HepG2 (cell line): ENCODE results near the gene KRTAP21-2. TPM values are rescaled to one million over a fixed set of nuclear protein-coding genes. Genes with fewer than 3 reads are reported as not detected.

Experiments used
- ATAC-seq: fragments of 200-7000 bp; cut with Tn5 transposase; 3 replicates; pipeline ENCODE4 v1.9.1; 2020; ENCODE audit warnings: mild to moderate bottlenecking, moderate library complexity
- BruUV-seq: library from RNA; stranded (reverse); fragments of 400-500 nt; replicated peaks from 2 replicates; lab custom pipeline; 2021; lab: Mats Ljungman, UMichigan
- CTCF ChIA-PET: fragments of 300-600 bp; formaldehyde crosslinking; extraction: SDS; loops from one replicate; lab custom pipeline; 2021; ENCODE audit warnings: low total read pairs, inconsistent platforms, low intra/inter-chr PET ratio; lab: Yijun Ruan, JAX
- POLR2A ChIA-PET: fragments of 350-600 bp; sonication (Branson Sonifier 250); formaldehyde crosslinking; loops from one replicate; lab custom pipeline; 2020; ENCODE audit warnings: antibody characterized with exemption, inconsistent platforms; lab: Yijun Ruan, JAX
- DNase-seq: peaks from one replicate; pipeline ENCODE4 v3.0.0-alpha.2; 2015; ENCODE audit warnings: low spot score
- FAIRE-seq: peaks from 3 replicates; lab custom pipeline; 2011; peaks lifted over from hg19 to GRCh38; lab: Jason Lieb, UNC
- H2AFZ ChIP-seq: one replicate; pipeline ENCODE4 v1.6.1; 2011; ENCODE audit warnings: low read length, inconsistent platforms
- H3K27ac ChIP-seq: fragments of 300-600 bp; 3 replicates; pipeline ENCODE4 v1.8.0; 2011; ENCODE audit warnings: mixed run types, mild to moderate bottlenecking, mixed read lengths, low read length, inconsistent platforms; ENCODE audit not compliant: insufficient read depth; ENCODE audit errors: extremely low read length
- H3K27me3 ChIP-seq, 2 experiments: fragments of 200-600 bp in 1 of 2; 2 replicates in 1 of 2; 3 replicates in 1 of 2; pipeline versions ENCODE4 v1.6.0 to v1.8.0; 2011; ENCODE audit warnings: low read length in 2 of 2, mild to moderate bottlenecking in 2 of 2, moderate library complexity in 2 of 2, inconsistent platforms in 1 of 2; ENCODE audit not compliant: insufficient read depth in 2 of 2, control insufficient read depth in 1 of 2
- H3K36me3 ChIP-seq, 2 experiments: fragments of 200-600 bp in 1 of 2; replicated peaks in 1 of 2; 2 replicates in 1 of 2; 3 replicates in 1 of 2; pipeline versions ENCODE4 v1.5.1 to v1.8.0; 2011; ENCODE audit warnings: low read length in 2 of 2, inconsistent platforms in 1 of 2; ENCODE audit not compliant: insufficient read depth in 2 of 2, control insufficient read depth in 1 of 2
- H3K4me1 ChIP-seq: 2 replicates; pipeline ENCODE4 v1.5.1; 2012; ENCODE audit warnings: low read length, inconsistent platforms; ENCODE audit not compliant: insufficient read depth
- H3K4me2 ChIP-seq: 2 replicates; pipeline ENCODE4 v1.6.0; 2011; ENCODE audit warnings: low read depth, low read length, inconsistent platforms
- H3K4me3 ChIP-seq, 3 experiments: fragments of 200-600 bp in 1 of 3; sonication (generic), shearing (Covaris generic) in 1 of 3; replicated peaks in 1 of 3; 2 replicates each; pipeline ENCODE4 v1.5.1; 2011 to 2016; ENCODE audit warnings: low read length in 3 of 3, inconsistent platforms in 2 of 3, low read depth in 2 of 3, mild to moderate bottlenecking in 2 of 3, control low read depth in 1 of 3, mixed read lengths in 1 of 3; ENCODE audit not compliant: insufficient read depth in 1 of 3
- H3K79me2 ChIP-seq: one replicate; pipeline ENCODE4 v1.6.1; 2011; ENCODE audit warnings: low read length, inconsistent platforms; ENCODE audit not compliant: insufficient read depth
- H3K9ac ChIP-seq: 2 replicates; pipeline ENCODE4 v1.6.0; 2011; ENCODE audit warnings: mild to moderate bottlenecking, low read depth, low read length, inconsistent platforms; ENCODE audit not compliant: insufficient read depth
- H3K9me3 ChIP-seq: 2 replicates; pipeline ENCODE4 v1.5.1; 2012; ENCODE audit warnings: mild to moderate bottlenecking, low read length
- H4K20me1 ChIP-seq: 2 replicates; pipeline ENCODE4 v1.6.0; 2011; ENCODE audit warnings: inconsistent platforms, mild to moderate bottlenecking, low read length, moderate library complexity; ENCODE audit not compliant: insufficient read depth
- ARID5B ChIP-seq: IDR thresholded peaks from 2 replicates; pipeline ENCODE4 v1.4.0; 2020; ENCODE audit warnings: mild to moderate bottlenecking, missing genetic modification reagents
- CBX2 ChIP-seq, 2 experiments: fragments of 200-600 bp in 1 of 2; sonication (generic); formaldehyde crosslinking in 1 of 2; IDR thresholded peaks; 2 replicates each; pipeline versions ENCODE4 v1.7.0 to v1.8.1; 2018 to 2022; ENCODE audit warnings: low read depth in 2 of 2, low read length in 1 of 2, mild to moderate bottlenecking in 1 of 2, missing genetic modification reagents in 1 of 2
- CEBPZ ChIP-seq: IDR thresholded peaks from 2 replicates; pipeline ENCODE4 v1.6.1; 2012; ENCODE audit warnings: low read length, improper control_type of control experiment
- MAX ChIP-seq: IDR thresholded peaks from 2 replicates; pipeline ENCODE4 v1.6.1; 2012; ENCODE audit warnings: inconsistent platforms
- MAZ ChIP-seq, 2 experiments: sonication (generic) in 1 of 2; formaldehyde crosslinking in 1 of 2; IDR thresholded peaks; 2 replicates each; pipeline versions ENCODE4 v1.5.0 to v1.6.1; 2012 to 2020; ENCODE audit warnings: low read depth in 2 of 2, mild to moderate bottlenecking in 2 of 2, borderline replicate concordance in 1 of 2, improper control_type of control experiment in 1 of 2, low read length in 1 of 2, missing genetic modification reagents in 1 of 2, moderate library complexity in 1 of 2
- REPIN1 ChIP-seq: sonication (generic); formaldehyde crosslinking; IDR thresholded peaks from 2 replicates; pipeline ENCODE4 v1.8.0; 2022; ENCODE audit warnings: missing genetic modification reagents, low read depth, mild to moderate bottlenecking, borderline replicate concordance
- ZNF142 ChIP-seq: sonication (generic); formaldehyde crosslinking; IDR thresholded peaks from 2 replicates; pipeline ENCODE4 v1.4.0; 2020; ENCODE audit warnings: missing genetic modification reagents
- WGBS: methylation state at CpG from one replicate; pipeline ENCODE4 v1.1.6; 2017; ENCODE audit warnings: low lambda C conversion rate; 5-methylcytosine and 5-hydroxymethylcytosine counted together
- in situ Hi-C: cut with HindIII; loops from 2 replicates; pipeline ENCODE4 v1.10.0; 2017; ENCODE audit warnings: low pct_unique_long_range_greater_than_20kb; ENCODE audit not compliant: extremely low pct_ligation_motif_present
- intact Hi-C: fragments of 100-400 bp; cut with micrococcal nuclease; formaldehyde crosslinking; loops from one replicate; pipeline ENCODE4 v1.10.0; 2022; ENCODE audit not compliant: unreplicated experiment
- polyA plus RNA-seq, 8 experiments: library from polyadenylated mRNA; depleted of rRNA in 3 of 8; stranded (reverse) in 7 of 8; unstranded in 1 of 8; fragments of >200 nt; fragmentation: Illumina TruSeq in 4 of 8; extraction: Trizol in 4 of 8; gene quantifications; 2 replicates each; pipeline versions ENCODE4 v1.2.1 to v1.2.3, GENCODE V29; 2011 to 2016; ENCODE audit warnings: low read depth in 4 of 8, missing spikeins in 1 of 8, mixed read lengths in 1 of 8; ENCODE audit not compliant: insufficient read depth in 1 of 8
- total RNA-seq, 5 experiments: library from RNA; depleted of rRNA; stranded (reverse); fragments of >200 nt; fragmentation: Illumina TruSeq; extraction: Trizol; gene quantifications; 2 replicates each; pipeline ENCODE4 v1.2.3, GENCODE V29; 2016; ENCODE audit warnings: low read depth in 1 of 5

The KRTAP21-2 gene
- total and polyA plus RNA-seq, 2 of the 13 experiments (the other 11 are each of a cell fraction or from before 2014, with no cell fraction given) = not detected

GRCh38 chr21:30714946-30715345 lies 32.1 kb downstream of the KRTAP21-2 start (continued):
- no peak for TF ChIP-seq MAX
- no peak for TF ChIP-seq ARID5B
- no peak for TF ChIP-seq MAZ (IDR thresholded peaks at IDR 0.05; ENCODE audit: borderline replicate concordance, low read depth, low read length)
- no peak for TF ChIP-seq MAZ (CRISPR knock-in tag; IDR thresholded peaks at IDR 0.05; ENCODE audit: low read depth)

GRCh38 chr21:30714456-30714855 lies 32.6 kb downstream of the KRTAP21-2 start:
- Histone ChIP-seq H3K9me3 (peaks cover 93% of the 10 kb centered on the region), H3K4me2 (no peak overlapping the region), H2AFZ (no peak overlapping the region), H3K27ac (no peak overlapping the region), H3K79me2 (no peaks in the 10 kb centered on the region), H4K20me1 (no peaks in the 10 kb centered on the region), H3K9ac (no peak overlapping the region), H3K36me3 (no peaks in the 10 kb centered on the region), H3K27me3 (no peaks in the 10 kb centered on the region), H3K4me1 (no peaks in the 10 kb centered on the region), H3K4me3 (no peak overlapping the region)
- DNase-seq (no peak), FAIRE-seq (no peak), ATAC-seq (no peak)
- POLR2A ChIA-PET = no interaction called here
- CTCF ChIA-PET = no interaction called here
- in situ Hi-C loops (no loop called here), intact Hi-C loops (no loop called here)
- 41% methylated on average over 3 of the region's 3 CpGs for WGBS
- BruUV-seq = no TSS peak
- TF ChIP-seq REPIN1 (CRISPR knock-in tag) (no peak), ZNF142 (CRISPR knock-in tag) (no peak), MAZ (IDR thresholded peaks at IDR 0.05; ENCODE audit: borderline replicate concordance, low read depth, low read length) (no peak), MAZ (CRISPR knock-in tag; IDR thresholded peaks at IDR 0.05; ENCODE audit: low read depth) (no peak), CBX2 (IDR thresholded peaks at IDR 0.05; ENCODE audit: low read depth, low read length) (no peak), CBX2 (CRISPR knock-in tag; IDR thresholded peaks at IDR 0.05; ENCODE audit: low read depth) (no peak), CEBPZ (no peak)
